IMR-90 (cell line): Measurements from ENCODE around the gene PCDHGC5. TPM values are rescaled to one million over a fixed set of nuclear protein-coding genes. Genes with fewer than 3 reads are reported as not detected.
A peak's percentile ranks its signal among the peaks of the same experiment; 100 is the strongest.

Experiments used
- ATAC-seq: fragments of 200-7000 bp; cut with Tn5 transposase; 2 replicates; pipeline ENCODE4 v1.9.1; 2020; ENCODE audit warnings: low read depth, mild to moderate bottlenecking, moderate library complexity
- BruUV-seq: library from RNA; stranded (reverse); fragments of 400-500 nt; replicated peaks from 2 replicates; lab custom pipeline; 2021; lab: Mats Ljungman, UMichigan
- CTCF ChIA-PET: fragments of 300-600 bp; formaldehyde crosslinking; extraction: SDS; loops from one replicate; lab custom pipeline; 2021; ENCODE audit warnings: antibody characterized with exemption; lab: Yijun Ruan, JAX
- POLR2A ChIA-PET: fragments of 300-600 bp; sonication (Branson Sonifier 250); formaldehyde crosslinking; loops from one replicate; lab custom pipeline; 2022; ENCODE audit warnings: antibody characterized with exemption; ENCODE audit not compliant: unreplicated experiment; lab: Charles Lee
- DNase-seq: peaks from one replicate; pipeline ENCODE4 v3.0.0; 2013
- H2AFZ ChIP-seq: replicated peaks from 2 replicates; pipeline ENCODE3; 2013; ENCODE audit warnings: low read length, mild to moderate bottlenecking; ENCODE audit not compliant: poor library complexity
- H2AK5ac ChIP-seq: 2 replicates; pipeline ENCODE4 v1.6.1; 2013; ENCODE audit warnings: low read depth, low read length, inconsistent platforms
- H2AK9ac ChIP-seq: replicated peaks from 2 replicates; pipeline ENCODE3; 2013; ENCODE audit warnings: mild to moderate bottlenecking, low read depth, low read length, moderate library complexity; ENCODE audit not compliant: poor library complexity
- H2BK120ac ChIP-seq: 2 replicates; pipeline ENCODE4 v1.6.1; 2013; ENCODE audit warnings: low read depth, low read length, inconsistent platforms
- H2BK15ac ChIP-seq: 3 replicates; pipeline ENCODE4 v1.6.1; 2013; ENCODE audit warnings: low read depth, low read length, inconsistent platforms
- H2BK20ac ChIP-seq: 2 replicates; pipeline ENCODE4 v1.6.1; 2013; ENCODE audit warnings: low read depth, mild to moderate bottlenecking, inconsistent platforms, low read length, moderate library complexity
- H2BK5ac ChIP-seq: 2 replicates; pipeline ENCODE4 v1.6.1; 2013; ENCODE audit warnings: mild to moderate bottlenecking, low read depth, low read length, inconsistent platforms; ENCODE audit not compliant: poor library complexity, severe bottlenecking
- H3K14ac ChIP-seq: replicated peaks from 2 replicates; pipeline ENCODE4 v1.6.1; 2013; ENCODE audit warnings: low read depth, low read length, inconsistent platforms
- H3K18ac ChIP-seq: 2 replicates; pipeline ENCODE4 v1.6.1; 2013; ENCODE audit warnings: low read depth, low read length, control low read depth
- H3K23ac ChIP-seq: 2 replicates; pipeline ENCODE4 v1.6.1; 2013; ENCODE audit warnings: low read depth, low read length, inconsistent platforms
- H3K27ac ChIP-seq: 2 replicates; pipeline ENCODE4 v1.5.1; 2013; ENCODE audit warnings: mild to moderate bottlenecking, control low read depth, low read length; ENCODE audit not compliant: insufficient read depth
- H3K27me3 ChIP-seq: 2 replicates; pipeline ENCODE4 v1.6.1; 2013; ENCODE audit warnings: low read length; ENCODE audit not compliant: control insufficient read depth, insufficient read depth
- H3K36me3 ChIP-seq: 2 replicates; pipeline ENCODE4 v1.6.1; 2013; ENCODE audit warnings: low read length, mixed read lengths; ENCODE audit not compliant: control insufficient read depth, insufficient read depth
- H3K4ac ChIP-seq: 2 replicates; pipeline ENCODE4 v1.6.1; 2013; ENCODE audit warnings: low read depth, low read length, inconsistent platforms
- H3K4me1 ChIP-seq: 2 replicates; pipeline ENCODE4 v1.6.1; 2013; ENCODE audit warnings: low read length, mixed read lengths; ENCODE audit not compliant: control insufficient read depth, insufficient read depth
- H3K4me2 ChIP-seq: 2 replicates; pipeline ENCODE4 v1.6.1; 2013; ENCODE audit warnings: low read depth, mild to moderate bottlenecking, control low read depth, low read length, moderate library complexity
- H3K4me3 ChIP-seq: 2 replicates; pipeline ENCODE4 v1.5.1; 2013; ENCODE audit warnings: low read depth, mild to moderate bottlenecking, control low read depth, low read length, moderate library complexity; ENCODE audit not compliant: insufficient read depth
- H3K56ac ChIP-seq: 2 replicates; pipeline ENCODE4 v1.6.1; 2013; ENCODE audit warnings: low read length, inconsistent platforms; ENCODE audit not compliant: insufficient read depth; ENCODE audit errors: extremely low read depth
- H3K79me1 ChIP-seq, 2 experiments: 2 replicates each; pipeline ENCODE4 v1.6.1; 2013; ENCODE audit warnings: low read length in 2 of 2, inconsistent platforms in 1 of 2, low read depth in 1 of 2
- H3K9ac ChIP-seq: 2 replicates; pipeline ENCODE4 v1.6.1; 2013; ENCODE audit warnings: low read depth, low read length, control low read depth
- H3K9me1 ChIP-seq: 2 replicates; pipeline ENCODE4 v1.6.1; 2013; ENCODE audit warnings: low read length, inconsistent platforms; ENCODE audit not compliant: insufficient read depth
- H3K9me3 ChIP-seq: 2 replicates; pipeline ENCODE4 v1.6.1; 2013; ENCODE audit warnings: low read length; ENCODE audit not compliant: control insufficient read depth, insufficient read depth
- H4K20me1 ChIP-seq: 2 replicates; pipeline ENCODE4 v1.6.1; 2013; ENCODE audit warnings: low read length, inconsistent platforms; ENCODE audit not compliant: insufficient read depth
- H4K5ac ChIP-seq: 2 replicates; pipeline ENCODE4 v1.6.1; 2013; ENCODE audit warnings: mild to moderate bottlenecking, low read depth, low read length, control low read depth
- H4K8ac ChIP-seq, 2 experiments: 2 replicates each; pipeline ENCODE4 v1.6.1; 2013; ENCODE audit warnings: low read depth in 2 of 2, low read length in 2 of 2, control low read depth in 1 of 2, inconsistent platforms in 1 of 2
- H4K91ac ChIP-seq: 2 replicates; pipeline ENCODE4 v1.6.1; 2013; ENCODE audit warnings: low read depth, low read length, inconsistent platforms; ENCODE audit not compliant: insufficient read depth
- CEBPB ChIP-seq: IDR thresholded peaks from 2 replicates; pipeline ENCODE4 v1.6.1; 2012; ENCODE audit warnings: low read depth, low read length, improper control_type of control experiment
- FOS ChIP-seq: fragments of 150-350 bp; IDR thresholded peaks from 2 replicates; pipeline ENCODE4 v1.6.1; 2016; ENCODE audit warnings: low read depth, low read length
- POLR2A ChIP-seq: IDR thresholded peaks from 2 replicates; pipeline ENCODE4 v1.6.1; 2012; ENCODE audit warnings: mild to moderate bottlenecking, low read depth, low read length
- RFX5 ChIP-seq: IDR thresholded peaks from 2 replicates; pipeline ENCODE4 v1.8.0; 2012; ENCODE audit warnings: low read depth, mild to moderate bottlenecking, low read length, moderate library complexity
- SMC3 ChIP-seq: fragments of 150-350 bp; IDR thresholded peaks from 2 replicates; pipeline ENCODE4 v1.6.1; 2016; ENCODE audit warnings: low read depth, mild to moderate bottlenecking, antibody characterized with exemption, low read length, moderate library complexity
- dilution Hi-C: fragments of 300-500 bp; cut with HindIII; formaldehyde crosslinking; loops from one replicate; pipeline ENCODE4 v1.14.3; 2018; ENCODE audit warnings: low sequenced_read_pairs; ENCODE audit not compliant: unreplicated experiment
- in situ Hi-C: fragments of 300-500 bp; cut with MboI; formaldehyde crosslinking; loops from 3 replicates; pipeline ENCODE4 v1.14.3; 2019; ENCODE audit warnings: low sequenced_read_pairs, inconsistent platforms, mixed read lengths
- intact Hi-C: fragments of 100-400 bp; cut with micrococcal nuclease; formaldehyde crosslinking; loops from 2 replicates; pipeline ENCODE4 v1.10.0; 2022
- polyA plus RNA-seq, 3 experiments: library from polyadenylated mRNA; depleted of rRNA; stranded (reverse); fragments of >200 nt; gene quantifications; 2 replicates each; pipeline ENCODE4 v1.2.3, GENCODE V29; 2012; ENCODE audit warnings: low replicate concordance in 1 of 3
- total RNA-seq: library from RNA; depleted of rRNA; stranded (reverse); fragments of >200 nt; gene quantifications from 2 replicates; pipeline ENCODE4 v1.2.3, GENCODE V29; 2012
- TF ChIP-seq, protein P1 (sequence below): fragments of 150-350 bp; IDR thresholded peaks from 2 replicates; pipeline ENCODE4 v1.6.1; 2016; ENCODE audit warnings: low read depth, mild to moderate bottlenecking, low read length, moderate library complexity, borderline replicate concordance

The PCDHGC5 gene
- total and polyA plus RNA-seq, 2 of the 4 experiments (the other 2 are of a cell fraction), result 2.9 to 3.8 TPM

DNA sequence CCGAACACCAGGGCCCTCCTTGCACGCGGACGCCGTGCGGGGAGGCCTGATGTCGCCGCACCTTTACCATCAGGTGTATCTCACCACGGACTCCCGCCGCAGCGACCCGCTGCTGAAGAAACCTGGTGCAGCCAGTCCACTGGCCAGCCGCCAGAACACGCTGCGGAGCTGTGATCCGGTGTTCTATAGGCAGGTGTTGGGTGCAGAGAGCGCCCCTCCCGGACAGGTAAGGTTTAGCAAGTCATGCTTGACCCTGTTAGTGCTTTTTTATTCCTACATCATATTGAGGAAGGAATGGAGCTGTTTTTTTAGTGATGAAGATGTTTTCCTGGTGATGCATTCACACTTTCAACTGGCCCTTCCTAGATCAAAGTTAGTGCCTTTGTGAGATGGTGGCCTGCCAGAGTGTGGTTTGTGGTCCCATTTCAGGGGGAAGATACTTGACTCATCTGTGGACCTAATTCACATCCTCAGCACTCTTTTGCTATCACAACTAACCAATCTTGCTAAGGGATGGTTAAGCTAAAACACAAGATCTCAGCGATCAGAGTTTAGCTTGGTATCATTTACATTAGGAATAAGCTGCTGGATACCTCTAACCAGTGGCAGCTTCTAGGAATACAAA is 10.4 kb upstream of the PCDHGC5 start (continued):
- TF ChIP-seq CEBPB, result no peak

DNA sequence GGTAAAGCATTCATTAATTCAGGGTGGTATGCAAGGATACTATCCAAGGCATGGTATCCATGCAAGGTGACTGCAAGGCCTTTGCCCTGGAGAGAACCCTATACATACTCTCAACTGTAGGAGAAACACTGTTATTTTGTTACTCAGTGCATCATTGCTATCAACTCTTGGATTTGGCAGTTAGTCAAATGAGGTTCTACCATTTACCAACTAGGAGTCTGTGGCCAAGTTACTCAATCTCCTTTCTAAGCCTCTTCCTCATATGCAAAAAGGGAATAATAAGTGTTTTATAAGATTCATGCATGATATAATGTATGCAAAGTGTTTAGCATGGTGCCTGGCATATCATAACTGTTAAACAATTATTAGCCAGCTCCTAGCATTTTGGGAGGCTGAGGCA is 9.1 kb upstream of the PCDHGC5 start:
- dilution Hi-C loops (no loop called here), intact Hi-C loops (loop anchor here (5.0 kb wide), 2 partner anchors 47 to 62 kb away; partner anchors contain the start of genes PCDHGA12 and PCDHGB7), in situ Hi-C loops (loop anchor here (5.0 kb wide), 1 partner anchor 43 kb away; no protein-coding TSS in a partner anchor)
- Histone ChIP-seq H4K20me1 (peaks cover 44% of the 10 kb centered on the region), H2BK120ac (no peak overlapping the region), H3K4me2 (no peak overlapping the region; the same call in 1 of the 2 replicates), H3K4me1 (peaks cover 19% of the 10 kb centered on the region), H3K9me3 (no peaks in the 10 kb centered on the region), H3K9ac (no peak overlapping the region), H2BK20ac (no peak overlapping the region), H4K5ac (no peak overlapping the region), H3K36me3 (no peaks in the 10 kb centered on the region; the same call in 1 of the 2 replicates), H3K4ac (no peak overlapping the region), H3K23ac (peak overlapping the region; percentile 67; the same call in 1 of the 2 replicates), H3K56ac (no peak overlapping the region), H3K4me3 (no peak overlapping the region), H3K79me1 (peaks cover 30 to 68% of the 10 kb centered on the region in 2 experiments), H2AK5ac (no peak overlapping the region), H3K9me1 (peaks cover 6% of the 10 kb centered on the region; the same call in 1 of the 2 replicates), H3K14ac (no peak overlapping the region), H4K8ac (no peak overlapping the region), H2AFZ (no peak overlapping the region), H2BK5ac (no peak overlapping the region), H2BK15ac (no peak overlapping the region), H3K27ac (no peak overlapping the region), H2AK9ac (no peak overlapping the region), H4K91ac (no peak overlapping the region), H3K18ac (no peak overlapping the region), H3K27me3 (no peaks in the 10 kb centered on the region)
- DNase-seq (peak; percentile 33), ATAC-seq (no peak)
- no peak for TF ChIP-seq SMC3
- TF ChIP-seq FOS, result no peak
- TF ChIP-seq RFX5, result no peak
- TF ChIP-seq, protein P1, sequence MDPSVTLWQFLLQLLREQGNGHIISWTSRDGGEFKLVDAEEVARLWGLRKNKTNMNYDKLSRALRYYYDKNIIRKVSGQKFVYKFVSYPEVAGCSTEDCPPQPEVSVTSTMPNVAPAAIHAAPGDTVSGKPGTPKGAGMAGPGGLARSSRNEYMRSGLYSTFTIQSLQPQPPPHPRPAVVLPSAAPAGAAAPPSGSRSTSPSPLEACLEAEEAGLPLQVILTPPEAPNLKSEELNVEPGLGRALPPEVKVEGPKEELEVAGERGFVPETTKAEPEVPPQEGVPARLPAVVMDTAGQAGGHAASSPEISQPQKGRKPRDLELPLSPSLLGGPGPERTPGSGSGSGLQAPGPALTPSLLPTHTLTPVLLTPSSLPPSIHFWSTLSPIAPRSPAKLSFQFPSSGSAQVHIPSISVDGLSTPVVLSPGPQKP, result no peak
- TF ChIP-seq POLR2A, result no peak
- no TSS peak for BruUV-seq
- POLR2A ChIA-PET, result no interaction called here
- CTCF ChIA-PET, result no interaction called here
